Ishikawa (cell line): ENCODE measurements around the gene TRERF1.

Source experiments
- CREB1 ChIP-seq: IDR thresholded peaks from 2 replicates; pipeline ENCODE4 v1.6.1; 2012; ENCODE audit warnings: low read depth
- EP300 ChIP-seq: IDR thresholded peaks from 2 replicates; pipeline ENCODE4 v1.6.1; 2012; ENCODE audit warnings: borderline replicate concordance
- RAD21 ChIP-seq: IDR thresholded peaks from 2 replicates; pipeline ENCODE4 v1.6.1; 2012; ENCODE audit warnings: low read depth
- TAF1 ChIP-seq: IDR thresholded peaks from 2 replicates; pipeline ENCODE4 v1.6.1; 2012; ENCODE audit warnings: low read depth, mild to moderate bottlenecking
- ZBTB7A ChIP-seq: IDR thresholded peaks from 2 replicates; pipeline ENCODE4 v1.6.1; 2012; ENCODE audit warnings: low read depth
- TF ChIP-seq, protein P1 (sequence below): IDR thresholded peaks from 2 replicates; pipeline ENCODE4 v1.6.1; 2012; ENCODE audit warnings: low read depth, mild to moderate bottlenecking

DNA sequence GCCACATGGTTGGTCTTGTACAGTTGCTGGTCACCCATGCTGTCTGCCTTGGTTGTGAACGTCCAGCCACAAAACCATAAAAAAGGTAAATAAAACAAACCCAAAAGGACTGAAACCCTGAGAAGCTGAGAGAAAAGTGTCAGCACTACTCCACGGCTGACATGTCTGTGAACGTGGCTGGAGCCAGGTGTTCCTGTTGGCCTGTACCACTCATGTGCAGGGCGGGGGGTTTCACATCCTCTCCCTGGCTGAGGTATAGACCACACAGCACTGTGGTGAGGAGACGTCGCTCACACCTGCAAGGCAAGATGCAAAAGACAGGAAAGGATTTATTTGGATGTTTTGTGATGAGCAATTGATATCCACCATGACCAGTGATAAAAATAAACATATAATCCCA, 182.2 kb downstream of the TRERF1 start:
- TF ChIP-seq, protein P1, sequence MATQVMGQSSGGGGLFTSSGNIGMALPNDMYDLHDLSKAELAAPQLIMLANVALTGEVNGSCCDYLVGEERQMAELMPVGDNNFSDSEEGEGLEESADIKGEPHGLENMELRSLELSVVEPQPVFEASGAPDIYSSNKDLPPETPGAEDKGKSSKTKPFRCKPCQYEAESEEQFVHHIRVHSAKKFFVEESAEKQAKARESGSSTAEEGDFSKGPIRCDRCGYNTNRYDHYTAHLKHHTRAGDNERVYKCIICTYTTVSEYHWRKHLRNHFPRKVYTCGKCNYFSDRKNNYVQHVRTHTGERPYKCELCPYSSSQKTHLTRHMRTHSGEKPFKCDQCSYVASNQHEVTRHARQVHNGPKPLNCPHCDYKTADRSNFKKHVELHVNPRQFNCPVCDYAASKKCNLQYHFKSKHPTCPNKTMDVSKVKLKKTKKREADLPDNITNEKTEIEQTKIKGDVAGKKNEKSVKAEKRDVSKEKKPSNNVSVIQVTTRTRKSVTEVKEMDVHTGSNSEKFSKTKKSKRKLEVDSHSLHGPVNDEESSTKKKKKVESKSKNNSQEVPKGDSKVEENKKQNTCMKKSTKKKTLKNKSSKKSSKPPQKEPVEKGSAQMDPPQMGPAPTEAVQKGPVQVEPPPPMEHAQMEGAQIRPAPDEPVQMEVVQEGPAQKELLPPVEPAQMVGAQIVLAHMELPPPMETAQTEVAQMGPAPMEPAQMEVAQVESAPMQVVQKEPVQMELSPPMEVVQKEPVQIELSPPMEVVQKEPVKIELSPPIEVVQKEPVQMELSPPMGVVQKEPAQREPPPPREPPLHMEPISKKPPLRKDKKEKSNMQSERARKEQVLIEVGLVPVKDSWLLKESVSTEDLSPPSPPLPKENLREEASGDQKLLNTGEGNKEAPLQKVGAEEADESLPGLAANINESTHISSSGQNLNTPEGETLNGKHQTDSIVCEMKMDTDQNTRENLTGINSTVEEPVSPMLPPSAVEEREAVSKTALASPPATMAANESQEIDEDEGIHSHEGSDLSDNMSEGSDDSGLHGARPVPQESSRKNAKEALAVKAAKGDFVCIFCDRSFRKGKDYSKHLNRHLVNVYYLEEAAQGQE = no peak
- TF ChIP-seq RAD21 = no peak
- no peak for TF ChIP-seq TAF1
- no peak for TF ChIP-seq ZBTB7A
- no peak for TF ChIP-seq EP300
- TF ChIP-seq CREB1 = no peak
